Naive thymus-derived CD4-positive, alpha-beta T cell (primary cell): ENCODE results near the gene GLP1R. TPM values are rescaled to one million over a fixed set of nuclear protein-coding genes. Genes with fewer than 3 reads are reported as not detected.
A peak's percentile ranks its signal among the peaks of the same experiment; 100 is the strongest.

Source experiments
- ATAC-seq: fragments of 150-1000 bp; cut with Tn5 transposase; 2 replicates; pipeline ENCODE4 v1.10.0; 2021; ENCODE audit warnings: mild to moderate bottlenecking, moderate library complexity
- CTCF ChIA-PET: fragments of 350-600 bp; sonication (Branson Sonifier 250); formaldehyde crosslinking; loops from one replicate; lab custom pipeline; 2021; ENCODE audit warnings: antibody characterized with exemption; lab: Charles Lee
- POLR2A ChIA-PET: fragments of 350-600 bp; sonication (Branson Sonifier 250); formaldehyde crosslinking; loops from one replicate; lab custom pipeline; 2021; ENCODE audit warnings: antibody characterized with exemption, inconsistent platforms; lab: Charles Lee
- DNase-seq, 9 donors: peaks; one replicate each; pipeline versions ENCODE4 v3.0.0 to v3.0.0-alpha.2; 2020 to 2022; ENCODE audit warnings: mixed read lengths in 1 of 9
- H3K27ac ChIP-seq: one replicate; pipeline ENCODE4 v1.7.0; 2013; ENCODE audit warnings: mild to moderate bottlenecking, low read depth, low read length, moderate library complexity
- H3K27me3 ChIP-seq, 2 donors: one replicate each; pipeline ENCODE4 v1.7.0; 2013; ENCODE audit warnings: low read length in 2 of 2, mild to moderate bottlenecking in 2 of 2, moderate library complexity in 2 of 2; ENCODE audit not compliant: control insufficient read depth in 2 of 2, insufficient read depth in 2 of 2
- H3K36me3 ChIP-seq, 3 experiments: 1 replicate in 2 of 3; 2 replicates in 1 of 3; pipeline ENCODE4 v1.7.0; 2013; ENCODE audit warnings: low read length in 3 of 3, mild to moderate bottlenecking in 3 of 3, moderate library complexity in 1 of 3; ENCODE audit not compliant: insufficient read depth in 3 of 3, control insufficient read depth in 2 of 3
- H3K4me1 ChIP-seq, 2 donors: one replicate each; pipeline ENCODE4 v1.7.0; 2013; ENCODE audit warnings: low read length in 2 of 2, mild to moderate bottlenecking in 2 of 2, moderate library complexity in 1 of 2; ENCODE audit not compliant: control insufficient read depth in 2 of 2, insufficient read depth in 2 of 2
- H3K4me3 ChIP-seq: 2 replicates; pipeline ENCODE4 v1.7.0; 2013; ENCODE audit warnings: mild to moderate bottlenecking, low read length
- H3K9me3 ChIP-seq, 3 experiments: 1 replicate in 2 of 3; 2 replicates in 1 of 3; pipeline ENCODE4 v1.7.0; 2013; ENCODE audit warnings: low read length in 3 of 3; ENCODE audit not compliant: control insufficient read depth in 2 of 3
- H3K27ac Mint-ChIP-seq, 9 donors: one replicate each; pipeline ENCODE4 v1.8.0; 2020 to 2022; ENCODE audit warnings: mixed read lengths in 9 of 9, mild to moderate bottlenecking in 8 of 9, moderate library complexity in 5 of 9, inconsistent platforms in 2 of 9
- H3K27me3 Mint-ChIP-seq, 5 donors: one replicate each; pipeline ENCODE4 v1.8.0; 2021 to 2022; ENCODE audit warnings: mixed read lengths in 5 of 5, mild to moderate bottlenecking in 1 of 5
- H3K36me3 Mint-ChIP-seq, 5 donors: one replicate each; pipeline ENCODE4 v1.8.0; 2020 to 2022; ENCODE audit warnings: mixed read lengths in 5 of 5, mild to moderate bottlenecking in 3 of 5, inconsistent platforms in 1 of 5
- H3K4me1 Mint-ChIP-seq, 7 donors: one replicate each; pipeline ENCODE4 v1.8.0; 2020 to 2022; ENCODE audit warnings: mixed read lengths in 7 of 7, mild to moderate bottlenecking in 3 of 7, inconsistent platforms in 1 of 7
- H3K4me3 Mint-ChIP-seq, 10 donors: one replicate each; pipeline ENCODE4 v1.8.0; 2020 to 2022; ENCODE audit warnings: mild to moderate bottlenecking in 10 of 10, mixed read lengths in 10 of 10, moderate library complexity in 6 of 10, inconsistent platforms in 2 of 10
- H3K9me3 Mint-ChIP-seq, 11 donors: one replicate each; pipeline ENCODE4 v1.8.0; 2020 to 2022; ENCODE audit warnings: mixed read lengths in 11 of 11, mild to moderate bottlenecking in 4 of 11, inconsistent platforms in 1 of 11, moderate library complexity in 1 of 11
- intact Hi-C, 2 donors: fragments of 100-400 bp; cut with micrococcal nuclease; formaldehyde crosslinking; loops; one replicate each; pipeline ENCODE4 v1.15.1; 2023
- polyA plus RNA-seq, 2 donors: library from polyadenylated mRNA; unstranded; fragments of 300-500 nt; fragmentation: Illumina TruSeq; gene quantifications; one replicate each; pipeline ENCODE4 v1.2.3, GENCODE V29; 2021
- total RNA-seq, 6 experiments: library from RNA in 5 of 6; stranded (reverse) in 5 of 6; gene quantifications; 1 replicate in 5 of 6; 2 replicates in 1 of 6; pipeline ENCODE4 v1.2.3 and lab custom pipeline; 2021 to 2026

GLP1R gene
- not detected for total RNA-seq
- not detected for polyA plus RNA-seq
- total RNA-seq (lab: John Stamatoyannopoulos, UW): not detected

DNA sequence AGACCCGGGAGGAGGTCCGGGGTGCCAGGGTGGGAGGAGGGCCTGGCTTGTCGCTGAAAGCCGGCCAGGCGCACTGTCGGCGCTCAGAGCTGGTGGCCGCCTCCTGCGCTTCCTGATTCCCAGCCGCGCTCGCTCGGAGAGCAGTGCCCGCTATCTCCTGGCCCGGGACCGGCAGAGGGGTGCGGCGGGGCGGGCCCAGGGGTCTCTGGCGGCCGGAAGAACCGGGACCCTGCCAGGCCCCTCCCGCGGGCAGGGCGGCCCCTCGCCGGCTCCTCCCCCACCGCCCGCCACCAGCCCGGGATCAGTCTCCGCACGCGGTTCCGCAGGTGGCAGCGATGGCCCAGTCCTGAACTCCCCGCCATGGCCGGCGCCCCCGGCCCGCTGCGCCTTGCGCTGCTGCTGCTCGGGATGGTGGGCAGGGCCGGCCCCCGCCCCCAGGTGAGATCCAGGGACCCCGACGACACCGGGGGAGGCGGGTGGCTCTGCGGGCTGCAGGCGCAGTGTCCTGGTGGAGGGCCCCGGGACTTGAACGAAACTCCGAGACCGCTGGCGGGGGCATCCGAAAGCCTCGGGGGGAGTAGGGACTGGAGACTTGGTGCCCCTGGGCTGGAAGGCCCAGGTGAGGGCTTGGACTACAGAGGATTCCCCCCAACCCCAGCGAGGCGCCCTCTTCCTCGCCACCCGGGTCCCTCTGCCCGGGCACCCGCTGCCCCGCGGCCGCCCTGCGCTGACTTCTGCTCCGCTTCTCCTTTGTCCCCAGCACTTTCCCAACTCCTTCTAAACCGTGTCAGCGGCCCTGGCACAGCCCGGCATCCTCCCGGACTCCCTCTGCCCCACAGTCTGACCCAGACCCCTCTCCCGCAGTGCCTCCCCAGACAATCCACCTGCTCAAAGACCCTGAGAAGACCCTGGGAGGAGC is at the start of gene GLP1R:
GLP1R (plus strand) TSS at position 301 of the 919 bp plus-strand sequence; CDS start at position 361, 60 bp downstream.
- peaks cover 0 to 4% (median 0%) of the 10 kb centered on the region in 5 donors for H3K36me3 Mint-ChIP-seq
- no peaks in the 10 kb centered on the region for H3K36me3 ChIP-seq
- H3K4me3 Mint-ChIP-seq: peak within 1 kb of the TSS; percentile 26 to 83 (median 60)
- no peak within 1 kb of the TSS for H3K4me3 ChIP-seq
- CTCF ChIA-PET: no interaction called here
- POLR2A ChIA-PET: no interaction called here
- ATAC-seq (no peak), DNase-seq (peak in 2 of 9 donors; percentile 4 to 29)
- H3K4me1 ChIP-seq: peaks cover 0 to 5% of the 10 kb centered on the region in 2 donors
- H3K27me3 Mint-ChIP-seq: peaks cover 21 to 50% (median 48%) of the 10 kb centered on the region in 5 donors
- H3K27ac Mint-ChIP-seq: no peak within 1 kb of the TSS
- H3K9me3 ChIP-seq: no peaks in the 10 kb centered on the region
- H3K27ac ChIP-seq: no peak within 1 kb of the TSS
- H3K4me1 Mint-ChIP-seq: peaks cover 11 to 37% (median 17%) of the 10 kb centered on the region in 7 donors
- peaks cover 0 to 3% of the 10 kb centered on the region in 2 donors for H3K27me3 ChIP-seq
- no peaks in the 10 kb centered on the region for H3K9me3 Mint-ChIP-seq
- intact Hi-C loops: no loop called here

DNA sequence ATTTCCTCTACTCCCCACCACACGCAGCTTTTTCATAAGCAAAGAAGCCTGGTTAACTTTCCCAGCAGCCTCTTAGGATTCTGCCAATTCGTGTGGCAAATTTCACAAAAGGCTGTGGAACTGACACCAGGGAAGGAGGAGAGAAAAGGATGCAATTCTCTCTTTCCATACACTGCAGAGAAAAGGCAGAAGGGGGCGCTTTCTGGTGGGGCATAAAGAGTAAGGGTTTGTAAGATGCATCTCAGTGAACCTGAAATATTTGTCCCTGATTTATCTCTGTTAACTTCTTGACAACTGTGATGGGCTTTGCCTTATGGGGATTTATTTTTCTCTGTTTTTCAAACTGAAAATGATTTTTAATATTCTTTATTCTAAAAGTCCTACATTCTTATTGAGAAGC is 45.5 kb upstream of the GLP1R start:
- Mint-ChIP-seq H3K27ac (no peak overlapping the region), H3K4me1 (no peaks in the 10 kb centered on the region), H3K9me3 (no peaks in the 10 kb centered on the region), H3K27me3 (peaks cover 40 to 61% (median 48%) of the 10 kb centered on the region in 5 donors), H3K36me3 (no peaks in the 10 kb centered on the region), H3K4me3 (no peak overlapping the region)
- no peaks in the 10 kb centered on the region for H3K36me3 ChIP-seq
- H3K9me3 ChIP-seq: no peaks in the 10 kb centered on the region
- ATAC-seq (no peak), DNase-seq (no peak)
- no peaks in the 10 kb centered on the region for H3K27me3 ChIP-seq
- H3K4me3 ChIP-seq: no peak overlapping the region
- H3K27ac ChIP-seq: no peak overlapping the region
- intact Hi-C loops: no loop called here
- H3K4me1 ChIP-seq: no peaks in the 10 kb centered on the region
- ChIA-PET POLR2A (no interaction called here), CTCF (no interaction called here)

DNA sequence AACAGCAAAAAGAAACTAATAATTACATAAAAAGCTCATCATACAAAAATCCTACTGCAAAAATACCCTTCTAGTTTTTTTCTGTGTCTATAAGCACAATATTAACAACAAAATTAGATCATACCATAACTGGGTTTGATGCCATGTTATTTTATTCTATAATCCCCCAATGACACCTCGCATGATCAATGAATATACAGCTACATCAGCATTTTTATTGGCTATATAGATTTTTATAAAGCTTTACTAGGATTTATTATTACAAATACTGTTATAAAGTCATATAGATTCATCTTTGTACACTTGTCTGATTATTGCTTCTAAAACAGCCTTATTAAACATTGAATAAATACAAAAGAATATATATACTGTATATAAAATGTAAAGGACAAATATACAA is 45.1 kb upstream of the GLP1R start:
- Mint-ChIP-seq H3K36me3 (no peaks in the 10 kb centered on the region), H3K27ac (no peak overlapping the region), H3K9me3 (no peaks in the 10 kb centered on the region), H3K4me3 (no peak overlapping the region), H3K4me1 (no peaks in the 10 kb centered on the region), H3K27me3 (peaks cover 41 to 65% (median 52%) of the 10 kb centered on the region in 5 donors)
- DNase-seq: no peak
- no peaks in the 10 kb centered on the region for H3K4me1 ChIP-seq
- no peak overlapping the region for H3K4me3 ChIP-seq
- H3K9me3 ChIP-seq: no peaks in the 10 kb centered on the region
- intact Hi-C loops: no loop called here
- CTCF ChIA-PET: no interaction called here
- no peaks in the 10 kb centered on the region for H3K27me3 ChIP-seq
- no peak for ATAC-seq
- H3K36me3 ChIP-seq: no peaks in the 10 kb centered on the region
- POLR2A ChIA-PET: no interaction called here
- no peak overlapping the region for H3K27ac ChIP-seq

DNA sequence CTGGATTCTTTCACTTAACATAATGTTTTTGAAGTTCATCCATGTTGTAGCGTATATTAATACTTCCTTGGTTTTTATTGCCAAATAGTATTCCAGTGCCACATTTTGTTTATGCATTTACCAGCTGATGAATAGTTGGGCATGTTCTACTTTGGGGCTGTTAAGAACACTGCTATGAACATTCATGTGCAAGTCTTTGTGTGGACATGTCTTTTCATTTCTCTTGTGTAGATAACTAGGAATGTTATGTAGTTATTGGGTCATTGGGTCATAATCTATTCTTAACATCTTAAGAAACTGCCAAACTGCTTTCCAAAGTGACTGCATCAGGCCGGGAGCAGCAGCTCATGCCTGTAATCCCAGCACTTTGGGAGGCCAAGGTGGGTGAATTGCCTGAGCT is 43.8 kb upstream of the GLP1R start:
- Histone ChIP-seq H3K27ac (no peak overlapping the region), H3K9me3 (no peaks in the 10 kb centered on the region), H3K4me1 (no peaks in the 10 kb centered on the region), H3K36me3 (no peaks in the 10 kb centered on the region), H3K4me3 (no peak overlapping the region), H3K27me3 (no peaks in the 10 kb centered on the region)
- no peak overlapping the region for H3K4me3 Mint-ChIP-seq
- ATAC-seq: no peak
- no peaks in the 10 kb centered on the region for H3K36me3 Mint-ChIP-seq
- DNase-seq: no peak
- no peaks in the 10 kb centered on the region for H3K9me3 Mint-ChIP-seq
- H3K4me1 Mint-ChIP-seq: no peaks in the 10 kb centered on the region
- H3K27ac Mint-ChIP-seq: no peak overlapping the region
- POLR2A ChIA-PET: no interaction called here
- CTCF ChIA-PET: no interaction called here
- intact Hi-C loops: no loop called here
- H3K27me3 Mint-ChIP-seq: peaks cover 46 to 71% (median 61%) of the 10 kb centered on the region in 5 donors

DNA sequence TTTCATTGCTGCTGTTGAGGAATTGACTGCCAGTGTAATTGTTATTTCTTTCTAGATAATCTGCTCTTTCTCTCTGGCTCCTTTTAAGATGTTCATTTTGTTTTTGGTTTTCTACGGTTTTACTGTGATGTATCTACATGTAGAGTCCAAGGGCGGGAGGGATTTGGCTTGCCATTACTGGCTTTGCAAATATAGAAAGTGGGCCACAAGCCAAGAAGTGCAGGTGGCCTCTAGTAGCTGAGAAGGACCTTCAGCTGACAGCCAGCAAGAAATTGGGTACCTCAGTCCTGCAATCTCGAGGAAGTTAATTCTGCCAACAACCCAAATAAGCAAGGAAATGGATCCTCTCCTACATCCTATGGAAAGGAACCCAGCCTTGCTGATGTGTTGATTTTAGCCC is 42.8 kb upstream of the GLP1R start:
- Mint-ChIP-seq H3K9me3 (no peaks in the 10 kb centered on the region), H3K4me3 (no peak overlapping the region), H3K36me3 (no peaks in the 10 kb centered on the region), H3K4me1 (no peaks in the 10 kb centered on the region), H3K27me3 (peaks cover 38 to 66% (median 55%) of the 10 kb centered on the region in 5 donors), H3K27ac (no peak overlapping the region)
- no peak overlapping the region for H3K4me3 ChIP-seq
- no peak overlapping the region for H3K27ac ChIP-seq
- no peaks in the 10 kb centered on the region for H3K27me3 ChIP-seq
- no peaks in the 10 kb centered on the region for H3K36me3 ChIP-seq
- no peaks in the 10 kb centered on the region for H3K4me1 ChIP-seq
- no peak for DNase-seq
- ATAC-seq: no peak
- ChIA-PET CTCF (no interaction called here), POLR2A (no interaction called here)
- intact Hi-C loops: no loop called here
- no peaks in the 10 kb centered on the region for H3K9me3 ChIP-seq

DNA sequence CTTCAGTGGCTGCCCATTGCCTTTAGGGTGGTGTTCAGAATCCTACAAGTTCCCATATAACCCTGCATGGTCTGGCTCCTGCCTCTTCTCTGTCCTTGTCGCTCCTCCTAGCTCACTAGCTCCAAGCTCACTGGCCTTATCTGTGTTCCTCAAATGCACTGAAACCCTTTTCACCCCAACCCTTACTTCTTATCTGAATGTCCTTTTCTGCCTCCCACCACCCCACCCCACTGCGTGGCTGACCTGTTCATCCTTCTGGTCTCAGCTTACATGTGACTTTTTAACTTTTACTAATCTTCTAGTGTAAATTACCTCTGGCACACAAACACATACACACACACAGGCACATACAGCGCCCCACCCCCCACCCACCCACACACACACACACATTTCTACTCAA is 41.0 kb upstream of the GLP1R start:
- no peaks in the 10 kb centered on the region for H3K36me3 Mint-ChIP-seq
- DNase-seq: no peak
- no peaks in the 10 kb centered on the region for H3K9me3 ChIP-seq
- H3K27ac Mint-ChIP-seq: no peak overlapping the region
- no peaks in the 10 kb centered on the region for H3K4me1 ChIP-seq
- no peaks in the 10 kb centered on the region for H3K4me1 Mint-ChIP-seq
- no peaks in the 10 kb centered on the region for H3K36me3 ChIP-seq
- no peak overlapping the region for H3K4me3 Mint-ChIP-seq
- no peak overlapping the region for H3K4me3 ChIP-seq
- ChIA-PET POLR2A (no interaction called here), CTCF (interaction anchor here (1.9 kb wide), 1 partner anchor 135 kb away, joined by 4 read pairs; no protein-coding TSS in a partner anchor)
- H3K27me3 Mint-ChIP-seq: peaks cover 35 to 67% (median 46%) of the 10 kb centered on the region in 5 donors
- H3K27me3 ChIP-seq: no peaks in the 10 kb centered on the region
- intact Hi-C loops: no loop called here
- ATAC-seq: no peak
- H3K27ac ChIP-seq: no peak overlapping the region
- no peaks in the 10 kb centered on the region for H3K9me3 Mint-ChIP-seq
